Activated CD8-positive, alpha-beta T cell treated with anti-CD3 and anti-CD28 coated beads for 36 hours (primary cell): ENCODE measurements around the gene SNCB. TPM values are rescaled to one million over a fixed set of nuclear protein-coding genes. Genes with fewer than 3 reads are reported as not detected.
A peak's percentile ranks its signal among the peaks of the same experiment; 100 is the strongest.

ENCODE experiments used
- ATAC-seq: fragments of 200-7000 bp; cut with Tn5 transposase; one replicate; pipeline ENCODE4 v1.10.0; 2021; ENCODE audit warnings: mild to moderate bottlenecking, moderate library complexity
- CTCF ChIA-PET: fragments of 350-600 bp; sonication (Branson Sonifier 250); formaldehyde crosslinking; loops from one replicate; lab custom pipeline; 2021; ENCODE audit warnings: antibody characterized with exemption; lab: Charles Lee
- POLR2A ChIA-PET: fragments of 350-600 bp; sonication (Branson Sonifier 250); formaldehyde crosslinking; loops from one replicate; lab custom pipeline; 2021; ENCODE audit warnings: antibody characterized with exemption; lab: Charles Lee
- DNase-seq: peaks from one replicate; pipeline ENCODE4 v3.0.0-alpha.2; 2020
- H3K27ac Mint-ChIP-seq: one replicate; pipeline ENCODE4 v1.8.0; 2021; ENCODE audit warnings: mild to moderate bottlenecking, mixed read lengths
- H3K27me3 Mint-ChIP-seq: one replicate; pipeline ENCODE4 v1.8.0; 2021; ENCODE audit warnings: mixed read lengths
- H3K36me3 Mint-ChIP-seq: one replicate; pipeline ENCODE4 v1.8.0; 2021; ENCODE audit warnings: low read depth, mixed read lengths
- H3K4me1 Mint-ChIP-seq: one replicate; pipeline ENCODE4 v1.8.0; 2021; ENCODE audit warnings: low read depth, mixed read lengths
- H3K4me3 Mint-ChIP-seq: one replicate; pipeline ENCODE4 v1.8.0; 2021; ENCODE audit warnings: mild to moderate bottlenecking, moderate library complexity, mixed read lengths
- H3K9me3 Mint-ChIP-seq: one replicate; pipeline ENCODE4 v1.8.0; 2021; ENCODE audit warnings: mixed read lengths
- intact Hi-C: fragments of 100-400 bp; cut with micrococcal nuclease; formaldehyde crosslinking; loops from one replicate; pipeline ENCODE4 v1.10.0; 2022
- total RNA-seq, 2 experiments: library from RNA; stranded (reverse); gene quantifications; one replicate each; pipeline ENCODE4 v1.2.3, GENCODE V29; 2021
- TF ChIP-seq, protein P1 (sequence below): fragments of 200-600 bp; IDR thresholded peaks from one replicate; pipeline ENCODE4 v1.8.0; 2022; ENCODE audit warnings: antibody characterized with exemption, mild to moderate bottlenecking

SNCB gene
- total RNA-seq, 2 experiments from 2014 or later = 0.69 to 0.79 TPM

- Mint-ChIP-seq H3K36me3 (no peaks in the 10 kb centered on the region), H3K4me3 (peak overlapping the region; percentile 5), H3K9me3 (no peaks in the 10 kb centered on the region), H3K27ac (no peak overlapping the region), H3K4me1 (peaks cover 19% of the 10 kb centered on the region), H3K27me3 (peaks cover 60% of the 10 kb centered on the region)
- ChIA-PET CTCF (no interaction called here), POLR2A (no interaction called here)
- TF ChIP-seq, protein P1, sequence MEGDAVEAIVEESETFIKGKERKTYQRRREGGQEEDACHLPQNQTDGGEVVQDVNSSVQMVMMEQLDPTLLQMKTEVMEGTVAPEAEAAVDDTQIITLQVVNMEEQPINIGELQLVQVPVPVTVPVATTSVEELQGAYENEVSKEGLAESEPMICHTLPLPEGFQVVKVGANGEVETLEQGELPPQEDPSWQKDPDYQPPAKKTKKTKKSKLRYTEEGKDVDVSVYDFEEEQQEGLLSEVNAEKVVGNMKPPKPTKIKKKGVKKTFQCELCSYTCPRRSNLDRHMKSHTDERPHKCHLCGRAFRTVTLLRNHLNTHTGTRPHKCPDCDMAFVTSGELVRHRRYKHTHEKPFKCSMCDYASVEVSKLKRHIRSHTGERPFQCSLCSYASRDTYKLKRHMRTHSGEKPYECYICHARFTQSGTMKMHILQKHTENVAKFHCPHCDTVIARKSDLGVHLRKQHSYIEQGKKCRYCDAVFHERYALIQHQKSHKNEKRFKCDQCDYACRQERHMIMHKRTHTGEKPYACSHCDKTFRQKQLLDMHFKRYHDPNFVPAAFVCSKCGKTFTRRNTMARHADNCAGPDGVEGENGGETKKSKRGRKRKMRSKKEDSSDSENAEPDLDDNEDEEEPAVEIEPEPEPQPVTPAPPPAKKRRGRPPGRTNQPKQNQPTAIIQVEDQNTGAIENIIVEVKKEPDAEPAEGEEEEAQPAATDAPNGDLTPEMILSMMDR = peak; percentile 49
- ATAC-seq (no peak), DNase-seq (no peak)
- intact Hi-C loops = no loop called here
Measured at GRCh38 chr5:176619569-176620332, 10.6 kb downstream of the SNCB start.

DNA sequence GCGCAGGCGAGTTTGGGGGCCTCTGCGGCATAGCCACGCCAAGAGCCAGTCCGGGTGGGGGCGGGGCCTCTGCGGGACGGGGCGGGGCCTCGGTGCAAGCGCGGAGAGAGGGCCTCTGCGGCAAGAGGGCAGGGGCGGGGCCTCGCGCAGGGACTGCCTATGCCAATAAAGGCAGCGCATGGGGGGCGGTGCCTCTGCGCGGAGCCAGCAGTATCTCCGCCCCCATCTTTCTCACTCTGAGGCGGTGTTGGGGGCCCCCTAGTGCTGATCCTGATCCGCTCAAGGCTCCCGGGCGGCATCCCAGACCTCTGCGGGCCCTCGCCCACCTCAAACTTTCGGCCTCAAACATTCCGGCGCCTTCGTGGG lies 11.1 kb downstream of the SNCB start:
- TF ChIP-seq, protein P1 = peak; percentile 73
- Mint-ChIP-seq H3K4me1 (peaks cover 19% of the 10 kb centered on the region), H3K27me3 (peaks cover 59% of the 10 kb centered on the region), H3K4me3 (no peak overlapping the region), H3K9me3 (no peaks in the 10 kb centered on the region), H3K27ac (no peak overlapping the region), H3K36me3 (no peaks in the 10 kb centered on the region)
- POLR2A ChIA-PET = interaction anchor here (0.6 kb wide), 1 partner anchor 19 kb away, joined by 3 read pairs; no protein-coding TSS in a partner anchor
- ATAC-seq (peak; percentile 100), DNase-seq (peak; percentile 95)
- intact Hi-C loops = no loop called here
- CTCF ChIA-PET = interaction anchor here (0.8 to 2.1 kb wide), 3 partner anchors 12 to 46 kb away, joined by 3 to 7 read pairs (median 3); partner anchors contain the start of genes EIF4E1B and SNCB

DNA sequence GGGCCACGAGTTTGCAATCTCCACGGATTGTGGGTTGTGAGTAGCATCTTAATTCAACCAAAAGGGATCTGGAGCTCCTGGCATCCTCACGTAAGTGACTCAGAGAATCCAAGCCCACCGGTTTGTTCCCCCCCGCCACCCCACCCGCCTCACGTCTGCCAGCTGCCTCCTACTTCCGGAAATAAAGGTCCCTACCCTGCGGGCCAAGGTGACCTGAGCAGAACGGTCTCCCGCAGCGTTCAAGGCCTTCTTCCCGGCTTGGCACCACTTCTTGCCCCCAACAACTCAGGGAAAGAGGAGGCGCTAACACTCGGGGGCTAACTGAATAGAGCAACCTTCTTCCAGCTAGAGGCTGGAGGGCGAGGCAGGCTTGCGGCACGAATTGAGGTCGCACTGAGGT lies 11.6 kb downstream of the SNCB start:
- Mint-ChIP-seq H3K4me3 (no peak overlapping the region), H3K9me3 (no peaks in the 10 kb centered on the region), H3K4me1 (peaks cover 19% of the 10 kb centered on the region), H3K27ac (no peak overlapping the region), H3K36me3 (no peaks in the 10 kb centered on the region), H3K27me3 (peaks cover 55% of the 10 kb centered on the region)
- CTCF ChIA-PET = interaction anchor here (0.8 to 2.1 kb wide), 3 partner anchors 12 to 45 kb away, joined by 3 to 7 read pairs (median 3); partner anchors contain the start of genes EIF4E1B and SNCB
- intact Hi-C loops = no loop called here
- no peak for DNase-seq
- TF ChIP-seq, protein P1 = no peak
- no peak for ATAC-seq
- POLR2A ChIA-PET = interaction anchor here (0.6 kb wide), 1 partner anchor 20 kb away, joined by 3 read pairs; no protein-coding TSS in a partner anchor

DNA sequence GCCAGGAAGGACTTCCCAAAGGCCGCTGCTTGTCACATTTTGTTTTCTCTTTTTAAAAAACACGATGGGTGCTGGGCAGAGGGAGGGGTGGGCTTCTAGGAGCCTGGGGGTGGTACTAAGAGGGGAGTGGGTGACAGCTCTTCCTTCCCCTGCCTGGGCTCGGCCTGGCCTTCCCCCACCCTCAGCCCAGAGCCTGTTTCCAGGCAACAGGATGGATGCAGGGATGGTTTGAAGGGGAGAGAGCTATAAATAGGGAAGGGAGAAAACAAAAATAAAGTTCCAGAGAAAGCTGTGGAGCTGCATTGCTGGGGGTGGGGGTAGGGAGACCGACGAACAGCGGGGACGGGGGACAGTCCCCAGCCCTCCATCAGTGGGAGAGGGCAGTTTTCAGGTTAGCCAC lies 13.8 kb downstream of the SNCB start:
- DNase-seq = no peak

More for the DNA sequence above, 13.8 kb downstream of the SNCB start:
- Mint-ChIP-seq H3K4me1 (peaks cover 20% of the 10 kb centered on the region), H3K27ac (no peak overlapping the region), H3K27me3 (peaks cover 59% of the 10 kb centered on the region), H3K36me3 (no peaks in the 10 kb centered on the region), H3K4me3 (no peak overlapping the region), H3K9me3 (no peaks in the 10 kb centered on the region)
- POLR2A ChIA-PET = no interaction called here
- intact Hi-C loops = no loop called here
- CTCF ChIA-PET = interaction anchor here (0.7 kb wide), 1 partner anchor 19 kb away, joined by 3 read pairs; no protein-coding TSS in a partner anchor
- TF ChIP-seq, protein P1 = no peak
- ATAC-seq = no peak
